ENCODE results near the gene USP1.

DNA sequence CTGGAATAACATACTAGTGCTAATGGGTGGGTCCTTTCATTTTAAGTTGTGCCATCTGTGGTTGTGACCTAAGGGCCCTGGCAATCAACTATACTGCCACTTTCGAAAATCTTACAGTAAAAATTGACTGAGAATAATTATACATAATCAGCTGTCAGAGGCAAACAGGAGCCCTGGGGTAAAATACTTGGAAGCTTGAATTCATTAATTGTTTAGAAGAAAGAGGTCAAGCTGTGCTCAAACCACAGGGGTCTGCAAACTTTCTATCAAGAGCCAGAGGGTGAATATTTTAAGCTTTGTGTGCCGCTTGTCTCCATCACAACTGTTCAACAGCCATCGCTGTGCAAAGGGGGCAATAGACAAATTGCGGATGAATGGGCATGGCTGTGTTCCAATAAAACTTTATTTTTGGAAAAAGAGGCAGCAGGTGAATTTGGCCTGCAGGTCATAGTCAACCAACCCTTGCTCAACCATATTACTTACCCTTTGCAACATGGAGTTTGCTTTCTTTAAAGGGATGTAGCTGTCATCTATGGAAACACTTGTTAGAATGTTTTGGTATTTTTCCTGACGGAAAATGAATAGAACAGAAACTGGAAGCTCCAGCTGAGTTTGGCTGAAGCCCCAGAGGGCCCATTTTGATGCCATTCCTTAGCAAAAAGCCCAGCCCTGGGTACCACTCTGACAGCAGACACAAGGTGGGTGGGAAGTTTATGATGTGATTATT lies 35.7 kb upstream of the USP1 start:
- TF ChIP-seq, protein P1, sequence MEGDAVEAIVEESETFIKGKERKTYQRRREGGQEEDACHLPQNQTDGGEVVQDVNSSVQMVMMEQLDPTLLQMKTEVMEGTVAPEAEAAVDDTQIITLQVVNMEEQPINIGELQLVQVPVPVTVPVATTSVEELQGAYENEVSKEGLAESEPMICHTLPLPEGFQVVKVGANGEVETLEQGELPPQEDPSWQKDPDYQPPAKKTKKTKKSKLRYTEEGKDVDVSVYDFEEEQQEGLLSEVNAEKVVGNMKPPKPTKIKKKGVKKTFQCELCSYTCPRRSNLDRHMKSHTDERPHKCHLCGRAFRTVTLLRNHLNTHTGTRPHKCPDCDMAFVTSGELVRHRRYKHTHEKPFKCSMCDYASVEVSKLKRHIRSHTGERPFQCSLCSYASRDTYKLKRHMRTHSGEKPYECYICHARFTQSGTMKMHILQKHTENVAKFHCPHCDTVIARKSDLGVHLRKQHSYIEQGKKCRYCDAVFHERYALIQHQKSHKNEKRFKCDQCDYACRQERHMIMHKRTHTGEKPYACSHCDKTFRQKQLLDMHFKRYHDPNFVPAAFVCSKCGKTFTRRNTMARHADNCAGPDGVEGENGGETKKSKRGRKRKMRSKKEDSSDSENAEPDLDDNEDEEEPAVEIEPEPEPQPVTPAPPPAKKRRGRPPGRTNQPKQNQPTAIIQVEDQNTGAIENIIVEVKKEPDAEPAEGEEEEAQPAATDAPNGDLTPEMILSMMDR (IDR thresholded peaks at IDR 0.05) = no peak
- no peak for TF ChIP-seq POLR2A (IDR thresholded peaks at IDR 0.05)
